Medulla oblongata (tissue), 1 donor: ENCODE data around the gene IDH1.
"Not testable (repeated sequence)": the region's sequence is repeated elsewhere in the genome, so short reads cannot be mapped to it uniquely, and the experiment has no call there.

ENCODE experiments used
- DNase-seq: peaks from one replicate; pipeline ENCODE4 v3.0.0-alpha.2; 2015; ENCODE audit errors: extremely low spot score

IDH1 gene

GRCh38 chr2:208254871-208255556 is at the start of gene IDH1:
Gene IDH1 (minus strand): TSS chr2:208255071. CDS start chr2:208251551, 3,520 bp downstream.
- DNase-seq = peak; percentile 98

- no peak for DNase-seq
These were observed 49.3 kb upstream of the IDH1 start for GRCh38 chr2:208304157-208304556.

GRCh38 chr2:208300847-208301618 is 46.2 kb upstream of the IDH1 start:
- DNase-seq = no peak

- no peak for DNase-seq
These were observed 43.1 kb upstream of the IDH1 start for GRCh38 chr2:208297961-208298360.

GRCh38 chr2:208296610-208297009 is 41.7 kb upstream of the IDH1 start:
- DNase-seq = no peak

- no peak for DNase-seq
These were observed 41.0 kb upstream of the IDH1 start for GRCh38 chr2:208295834-208296233.

GRCh38 chr2:208294482-208295024 is 39.7 kb upstream of the IDH1 start:
- DNase-seq = no peak

- DNase-seq = no peak
These were observed 31.0 kb upstream of the IDH1 start for GRCh38 chr2:208285853-208286252.

- DNase-seq = no peak
These were observed 26.1 kb upstream of the IDH1 start for GRCh38 chr2:208280933-208281332.

GRCh38 chr2:208280234-208280633 is 25.4 kb upstream of the IDH1 start:
- no peak for DNase-seq

- no peak for DNase-seq
These were observed 24.4 kb upstream of the IDH1 start for GRCh38 chr2:208279236-208279635.

- no peak for DNase-seq
These were observed 23.7 kb upstream of the IDH1 start for GRCh38 chr2:208278549-208278948.

GRCh38 chr2:208274748-208275147 is 19.9 kb upstream of the IDH1 start:
- no peak for DNase-seq

- DNase-seq = no peak
These were observed 14.2 kb upstream of the IDH1 start for GRCh38 chr2:208269091-208269490.

- no peak for DNase-seq
These were observed 13.5 kb upstream of the IDH1 start for GRCh38 chr2:208268156-208268952.

GRCh38 chr2:208267526-208267925 is 12.7 kb upstream of the IDH1 start:
- DNase-seq = not testable (repeated sequence)

GRCh38 chr2:208266936-208267335 is 12.1 kb upstream of the IDH1 start:
- no peak for DNase-seq

- peak; percentile 50 for DNase-seq
These were observed 11.7 kb upstream of the IDH1 start for GRCh38 chr2:208266553-208266893.

- peak; percentile 99 for DNase-seq
These were observed 11.1 kb upstream of the IDH1 start, which contains the start of gene PIKFYVE for GRCh38 chr2:208265801-208266552. Gene PIKFYVE (plus strand): TSS chr2:208266255. CDS start chr2:208271520, 5,265 bp downstream.

GRCh38 chr2:208265371-208265800 is 10.5 kb upstream of the IDH1 start:
- DNase-seq = peak; percentile 69
